Measurements from ENCODE around the gene SMOC2. TPM values are rescaled to one million over a fixed set of nuclear protein-coding genes. Genes with fewer than 3 reads are reported as not detected.

The SMOC2 gene
- total RNA-seq, 1 donor = 0.36 TPM

DNA sequence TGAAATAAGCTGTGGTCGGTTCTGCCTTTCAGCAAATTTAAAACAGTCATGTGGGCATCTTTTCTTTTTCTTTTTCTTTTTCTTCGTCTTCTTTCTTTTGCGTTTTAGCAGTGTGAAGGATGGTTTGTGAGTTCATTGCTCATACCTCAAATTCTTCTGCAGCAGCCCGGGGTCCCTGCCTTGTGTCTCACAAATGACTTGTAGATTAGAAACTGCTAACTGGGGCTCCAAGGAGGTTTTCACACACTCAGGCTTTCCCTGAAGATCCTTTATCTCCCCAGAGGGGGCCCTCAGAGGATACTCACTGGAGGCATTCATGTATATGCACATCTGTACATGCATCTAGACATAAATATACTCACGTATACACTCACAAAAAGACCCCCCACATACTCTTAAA is 1.7 kb downstream of the SMOC2 start:
- no peak for DNase-seq (ENCODE audit: insufficient read length, low spot score, missing footprints)
- H3K36me3 ChIP-seq (ENCODE audit: insufficient read depth, low read length) = no peaks in the 10 kb centered on the region
- no peak overlapping the region for H3K27ac ChIP-seq (ENCODE audit: low read depth, low read length)
- no peaks in the 10 kb centered on the region for H4K20me1 ChIP-seq (ENCODE audit: insufficient read depth, low read length)
- H3K9me3 ChIP-seq (ENCODE audit: low read depth, low read length) = no peaks in the 10 kb centered on the region
- TF ChIP-seq, protein P1, sequence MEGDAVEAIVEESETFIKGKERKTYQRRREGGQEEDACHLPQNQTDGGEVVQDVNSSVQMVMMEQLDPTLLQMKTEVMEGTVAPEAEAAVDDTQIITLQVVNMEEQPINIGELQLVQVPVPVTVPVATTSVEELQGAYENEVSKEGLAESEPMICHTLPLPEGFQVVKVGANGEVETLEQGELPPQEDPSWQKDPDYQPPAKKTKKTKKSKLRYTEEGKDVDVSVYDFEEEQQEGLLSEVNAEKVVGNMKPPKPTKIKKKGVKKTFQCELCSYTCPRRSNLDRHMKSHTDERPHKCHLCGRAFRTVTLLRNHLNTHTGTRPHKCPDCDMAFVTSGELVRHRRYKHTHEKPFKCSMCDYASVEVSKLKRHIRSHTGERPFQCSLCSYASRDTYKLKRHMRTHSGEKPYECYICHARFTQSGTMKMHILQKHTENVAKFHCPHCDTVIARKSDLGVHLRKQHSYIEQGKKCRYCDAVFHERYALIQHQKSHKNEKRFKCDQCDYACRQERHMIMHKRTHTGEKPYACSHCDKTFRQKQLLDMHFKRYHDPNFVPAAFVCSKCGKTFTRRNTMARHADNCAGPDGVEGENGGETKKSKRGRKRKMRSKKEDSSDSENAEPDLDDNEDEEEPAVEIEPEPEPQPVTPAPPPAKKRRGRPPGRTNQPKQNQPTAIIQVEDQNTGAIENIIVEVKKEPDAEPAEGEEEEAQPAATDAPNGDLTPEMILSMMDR (IDR thresholded peaks at IDR 0.05; ENCODE audit: extremely low read depth, low read depth, low read length) = no peak
- H2AFZ ChIP-seq (ENCODE audit: low read length) = no peak overlapping the region
- no peak overlapping the region for H3K4me2 ChIP-seq (ENCODE audit: insufficient read depth, low read length)
- no peak overlapping the region for H3K4me3 ChIP-seq (ENCODE audit: insufficient read depth, low read length)
- H3K27me3 ChIP-seq (ENCODE audit: insufficient read depth, low read length) = peaks cover 8% of the 10 kb centered on the region
- no peaks in the 10 kb centered on the region for H3K4me1 ChIP-seq (ENCODE audit: insufficient read depth, low read length)
- no peaks in the 10 kb centered on the region for H3K79me2 ChIP-seq (ENCODE audit: insufficient read depth, low read length)

DNA sequence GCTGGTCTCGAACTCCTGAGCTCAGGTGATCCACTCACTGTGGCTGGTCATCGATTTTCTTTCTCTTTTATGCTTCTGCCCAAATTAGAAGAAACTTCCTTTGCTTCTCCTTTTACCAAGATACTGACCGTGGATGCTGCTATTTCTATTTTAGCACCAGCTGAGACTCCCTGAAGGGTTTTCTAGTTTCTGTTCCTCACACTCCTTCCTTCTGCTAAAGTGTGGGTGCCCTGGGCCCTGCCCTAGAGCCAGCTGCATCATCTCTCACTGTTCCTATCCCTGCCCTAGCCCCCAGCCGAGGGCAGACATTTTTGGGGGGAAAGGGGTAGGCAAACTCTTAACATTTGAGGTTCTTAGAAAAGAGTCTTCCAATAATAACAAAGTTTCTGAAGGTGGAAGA is 6.3 kb downstream of the SMOC2 start:
- Histone ChIP-seq H3K27me3 (ENCODE audit: insufficient read depth, low read length) (peaks cover 1% of the 10 kb centered on the region), H3K27ac (ENCODE audit: low read depth, low read length) (no peak overlapping the region), H3K9me3 (ENCODE audit: low read depth, low read length) (no peaks in the 10 kb centered on the region), H3K79me2 (ENCODE audit: insufficient read depth, low read length) (no peaks in the 10 kb centered on the region), H3K4me3 (ENCODE audit: insufficient read depth, low read length) (no peak overlapping the region), H3K4me2 (ENCODE audit: insufficient read depth, low read length) (no peak overlapping the region), H3K36me3 (ENCODE audit: insufficient read depth, low read length) (no peaks in the 10 kb centered on the region), H4K20me1 (ENCODE audit: insufficient read depth, low read length) (no peaks in the 10 kb centered on the region), H2AFZ (ENCODE audit: low read length) (no peak overlapping the region), H3K4me1 (ENCODE audit: insufficient read depth, low read length) (no peaks in the 10 kb centered on the region)
- TF ChIP-seq, protein P1 (IDR thresholded peaks at IDR 0.05; ENCODE audit: extremely low read depth, low read depth, low read length) = no peak
- no peak for DNase-seq (ENCODE audit: insufficient read length, low spot score, missing footprints)

DNA sequence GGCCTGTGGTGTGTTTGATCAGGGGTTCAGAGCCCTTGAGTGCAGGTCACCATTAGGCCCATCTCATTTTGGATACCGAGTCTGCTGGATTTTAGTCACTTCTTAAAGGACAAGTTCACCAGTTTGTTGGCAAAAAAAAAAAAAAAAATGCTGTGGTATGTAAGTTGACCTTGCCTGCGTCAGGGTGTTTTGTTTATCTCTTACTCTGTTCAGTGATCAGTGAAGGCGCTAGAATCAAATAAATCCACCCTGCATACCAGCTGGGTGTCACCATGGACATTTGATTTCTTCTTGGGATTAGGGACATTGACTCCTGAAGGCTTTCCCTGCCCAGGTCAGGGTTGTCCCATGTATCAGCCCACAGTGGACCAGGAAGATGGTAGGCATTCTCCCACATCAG is 6.7 kb downstream of the SMOC2 start:
- Histone ChIP-seq H3K9me3 (ENCODE audit: low read depth, low read length) (no peaks in the 10 kb centered on the region), H3K36me3 (ENCODE audit: insufficient read depth, low read length) (no peaks in the 10 kb centered on the region), H2AFZ (ENCODE audit: low read length) (no peak overlapping the region), H3K27me3 (ENCODE audit: insufficient read depth, low read length) (no peaks in the 10 kb centered on the region), H3K27ac (ENCODE audit: low read depth, low read length) (no peak overlapping the region), H3K4me1 (ENCODE audit: insufficient read depth, low read length) (no peaks in the 10 kb centered on the region), H4K20me1 (ENCODE audit: insufficient read depth, low read length) (no peaks in the 10 kb centered on the region), H3K79me2 (ENCODE audit: insufficient read depth, low read length) (no peaks in the 10 kb centered on the region), H3K4me3 (ENCODE audit: insufficient read depth, low read length) (no peak overlapping the region), H3K4me2 (ENCODE audit: insufficient read depth, low read length) (no peak overlapping the region)
- DNase-seq (ENCODE audit: insufficient read length, low spot score, missing footprints) = no peak
- TF ChIP-seq, protein P1 (IDR thresholded peaks at IDR 0.05; ENCODE audit: extremely low read depth, low read depth, low read length) = no peak

DNA sequence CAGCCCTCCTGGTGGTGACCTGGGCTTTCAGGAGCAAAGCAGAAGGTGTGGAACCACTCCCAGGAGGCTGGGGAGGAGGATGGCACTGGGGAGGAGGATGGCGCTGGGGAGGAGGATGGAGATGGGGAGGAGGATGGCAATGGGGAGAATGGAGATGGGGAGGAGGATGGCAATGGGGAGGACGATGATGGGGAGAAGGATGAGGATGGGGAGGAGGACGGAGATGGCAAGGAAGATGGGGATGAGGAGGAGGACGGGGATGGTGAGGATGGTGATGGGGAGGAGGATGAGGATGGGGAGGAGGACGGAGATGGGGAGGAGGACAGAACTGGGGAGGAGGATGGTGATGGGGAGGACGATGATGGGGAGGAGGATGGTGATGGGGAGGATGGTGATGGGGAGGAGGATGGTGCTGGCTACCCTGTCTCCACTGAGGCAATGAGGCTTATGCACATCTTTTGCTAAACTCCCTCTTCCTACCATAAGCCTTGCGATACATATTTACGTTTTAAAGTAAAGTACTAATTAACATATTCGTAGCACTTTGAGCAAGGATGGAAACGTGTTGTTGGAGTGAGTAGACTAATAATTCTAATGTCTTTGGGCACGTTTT is 7.4 kb downstream of the SMOC2 start:
- Histone ChIP-seq H3K4me3 (ENCODE audit: insufficient read depth, low read length) (no peak overlapping the region), H3K4me2 (ENCODE audit: insufficient read depth, low read length) (no peak overlapping the region), H3K79me2 (ENCODE audit: insufficient read depth, low read length) (no peaks in the 10 kb centered on the region), H3K36me3 (ENCODE audit: insufficient read depth, low read length) (no peaks in the 10 kb centered on the region), H4K20me1 (ENCODE audit: insufficient read depth, low read length) (no peaks in the 10 kb centered on the region), H3K27me3 (ENCODE audit: insufficient read depth, low read length) (no peaks in the 10 kb centered on the region), H3K9me3 (ENCODE audit: low read depth, low read length) (no peaks in the 10 kb centered on the region), H3K27ac (ENCODE audit: low read depth, low read length) (no peak overlapping the region), H3K4me1 (ENCODE audit: insufficient read depth, low read length) (no peaks in the 10 kb centered on the region), H2AFZ (ENCODE audit: low read length) (no peak overlapping the region)
- no peak for DNase-seq (ENCODE audit: insufficient read length, low spot score, missing footprints)
- TF ChIP-seq, protein P1 (IDR thresholded peaks at IDR 0.05; ENCODE audit: extremely low read depth, low read depth, low read length) = no peak
